ENCODE measurements around the gene HOOK1. TPM values are rescaled to one million over a fixed set of nuclear protein-coding genes. Genes with fewer than 3 reads are reported as not detected.
"Not testable (repeated sequence)": the region's sequence is repeated elsewhere in the genome, so short reads cannot be mapped to it uniquely, and the experiment has no call there.

Gene HOOK1
- polyA plus RNA-seq, 1 donor (not counting 4 experiments of a cell fraction or from before 2014, with no cell fraction given), result 12.7 TPM

DNA sequence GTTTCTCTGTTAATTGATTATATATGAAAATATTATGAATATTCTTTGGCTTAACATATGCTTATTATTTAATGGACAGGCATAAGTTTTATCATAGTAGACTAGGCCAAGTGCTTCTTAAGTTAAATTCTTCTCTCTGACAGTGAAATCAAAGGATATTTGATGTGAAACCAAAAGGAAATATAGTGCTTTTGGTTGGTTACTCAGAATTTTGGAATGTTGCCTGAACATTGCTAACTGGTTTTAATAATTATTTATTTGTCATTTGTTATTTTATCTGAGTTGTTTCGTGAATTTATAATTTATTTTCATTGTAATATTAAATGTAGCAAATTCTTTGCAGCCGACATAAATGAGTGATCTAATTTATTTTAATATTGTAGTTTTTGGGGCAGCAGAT is 18.3 kb downstream of the HOOK1 start:
- no peaks in the 10 kb centered on the region for H3K9me1 ChIP-seq (ENCODE audit: control insufficient read depth, extremely low read depth, insufficient read depth, low read length)
- H4K20me1 ChIP-seq (ENCODE audit: control insufficient read depth, extremely low read depth, insufficient read depth, low read length), result no peaks in the 10 kb centered on the region
- H3K27ac ChIP-seq (ENCODE audit: control insufficient read depth, insufficient read depth, low read length), result peak overlapping the region; percentile 88
- peak overlapping the region; percentile 53 for H3K4me2 ChIP-seq (ENCODE audit: control insufficient read depth, extremely low read depth, insufficient read depth, low read depth, low read length)
- H2AFZ ChIP-seq (ENCODE audit: control insufficient read depth, low read length), result no peak overlapping the region
- DNase-seq (ENCODE audit: low read depth, low spot score) (no peak), FAIRE-seq (no peak)
- no peaks in the 10 kb centered on the region for H3K9me3 ChIP-seq (ENCODE audit: control insufficient read depth, low read depth, low read length)
- dilution Hi-C loops (cut with MboI; ENCODE audit: extremely low pct_ligation_motif_present, low sequenced_read_pairs), result no loop called here
- H3K9ac ChIP-seq (ENCODE audit: control insufficient read depth, extremely low read depth, insufficient read depth, low read length), result peak overlapping the region; percentile 36
- no peaks in the 10 kb centered on the region for H3K79me2 ChIP-seq (ENCODE audit: control insufficient read depth, insufficient read depth, low read length)
- no peaks in the 10 kb centered on the region for H3K36me3 ChIP-seq (ENCODE audit: control insufficient read depth in 2 of 2, extremely low read depth in 1 of 2, insufficient read depth in 2 of 2, low read length in 2 of 2)
- no peak overlapping the region for H3K4me3 ChIP-seq (ENCODE audit: control insufficient read depth in 2 of 3, extremely low read depth in 1 of 3, insufficient read depth in 2 of 3, low read depth in 1 of 3, low read length in 3 of 3)
- H3K4me1 ChIP-seq (ENCODE audit: control insufficient read depth, extremely low read depth, insufficient read depth, low read length), result peaks cover 20% of the 10 kb centered on the region
- no peak for TF ChIP-seq EZH2 (IDR thresholded peaks at IDR 0.05; ENCODE audit: low read length)
- TF ChIP-seq CTCF (optimal IDR thresholded peaks at IDR 0.05 in 1 of 3, IDR thresholded peaks at IDR 0.05 in 1 of 3, conservative IDR thresholded peaks at IDR 0.05 in 1 of 3; ENCODE audit: extremely low read depth in 1 of 3, insufficient read depth in 2 of 3, low read length in 3 of 3), result no peak
- H3K27me3 ChIP-seq (ENCODE audit: control insufficient read depth, extremely low read depth, insufficient read depth, low read length), result no peaks in the 10 kb centered on the region

DNA sequence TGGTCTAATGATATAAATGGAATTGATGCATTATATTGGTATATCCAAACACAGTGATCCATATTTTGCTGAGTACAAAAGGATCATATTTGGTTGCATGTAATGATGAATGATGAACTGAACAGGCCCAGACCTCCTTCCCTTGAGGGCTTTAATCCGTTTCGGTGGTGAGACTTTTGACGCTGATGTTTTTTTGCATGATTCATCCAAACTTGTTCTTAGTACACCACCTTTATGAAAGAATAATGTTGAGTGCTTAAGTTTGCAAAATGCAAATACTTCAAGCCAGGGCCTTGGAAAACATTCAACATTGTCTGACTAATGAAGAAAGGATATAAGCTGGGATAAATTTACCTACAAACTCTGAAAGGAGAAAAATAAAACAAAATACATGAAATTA is 19.2 kb downstream of the HOOK1 start:
- Histone ChIP-seq H3K4me1 (ENCODE audit: control insufficient read depth, extremely low read depth, insufficient read depth, low read length) (peaks cover 20% of the 10 kb centered on the region), H4K20me1 (ENCODE audit: control insufficient read depth, extremely low read depth, insufficient read depth, low read length) (no peaks in the 10 kb centered on the region), H3K9ac (ENCODE audit: control insufficient read depth, extremely low read depth, insufficient read depth, low read length) (peak overlapping the region; percentile 36), H3K79me2 (ENCODE audit: control insufficient read depth, insufficient read depth, low read length) (no peaks in the 10 kb centered on the region), H3K9me1 (ENCODE audit: control insufficient read depth, extremely low read depth, insufficient read depth, low read length) (no peaks in the 10 kb centered on the region), H2AFZ (ENCODE audit: control insufficient read depth, low read length) (no peak overlapping the region), H3K27ac (ENCODE audit: control insufficient read depth, insufficient read depth, low read length) (peak overlapping the region; percentile 88), H3K27me3 (ENCODE audit: control insufficient read depth, extremely low read depth, insufficient read depth, low read length) (no peaks in the 10 kb centered on the region), H3K36me3 (ENCODE audit: control insufficient read depth in 2 of 2, extremely low read depth in 1 of 2, insufficient read depth in 2 of 2, low read length in 2 of 2) (no peaks in the 10 kb centered on the region), H3K4me3 (ENCODE audit: control insufficient read depth in 2 of 3, extremely low read depth in 1 of 3, insufficient read depth in 2 of 3, low read depth in 1 of 3, low read length in 3 of 3) (no peak overlapping the region), H3K9me3 (ENCODE audit: control insufficient read depth, low read depth, low read length) (no peaks in the 10 kb centered on the region), H3K4me2 (ENCODE audit: control insufficient read depth, extremely low read depth, insufficient read depth, low read depth, low read length) (peak overlapping the region; percentile 53)
- DNase-seq (ENCODE audit: low read depth, low spot score), result peak; percentile 64
- FAIRE-seq, result peak; percentile 93
- TF ChIP-seq CTCF (optimal IDR thresholded peaks at IDR 0.05 in 1 of 3, IDR thresholded peaks at IDR 0.05 in 1 of 3, conservative IDR thresholded peaks at IDR 0.05 in 1 of 3; ENCODE audit: extremely low read depth in 1 of 3, insufficient read depth in 2 of 3, low read length in 3 of 3), result no peak
- no peak for TF ChIP-seq EZH2 (IDR thresholded peaks at IDR 0.05; ENCODE audit: low read length)
- dilution Hi-C loops (cut with MboI; ENCODE audit: extremely low pct_ligation_motif_present, low sequenced_read_pairs), result no loop called here

GRCh38 chr1:59837857-59838256 is 23.1 kb downstream of the HOOK1 start:
- FAIRE-seq, result not testable (repeated sequence)

More at GRCh38 chr1:59837857-59838256, 23.1 kb downstream of the HOOK1 start:
- H3K9ac ChIP-seq (ENCODE audit: control insufficient read depth, extremely low read depth, insufficient read depth, low read length); H3K9me1 ChIP-seq (ENCODE audit: control insufficient read depth, extremely low read depth, insufficient read depth, low read length); H4K20me1 ChIP-seq (ENCODE audit: control insufficient read depth, extremely low read depth, insufficient read depth, low read length); H3K9me3 ChIP-seq (ENCODE audit: control insufficient read depth, low read depth, low read length); DNase-seq (ENCODE audit: low read depth, low spot score); H3K27ac ChIP-seq (ENCODE audit: control insufficient read depth, insufficient read depth, low read length); H3K4me2 ChIP-seq (ENCODE audit: control insufficient read depth, extremely low read depth, insufficient read depth, low read depth, low read length); dilution Hi-C loops (cut with MboI; ENCODE audit: extremely low pct_ligation_motif_present, low sequenced_read_pairs); H3K4me3 ChIP-seq (ENCODE audit: control insufficient read depth in 2 of 3, extremely low read depth in 1 of 3, insufficient read depth in 2 of 3, low read depth in 1 of 3, low read length in 3 of 3); H3K27me3 ChIP-seq (ENCODE audit: control insufficient read depth, extremely low read depth, insufficient read depth, low read length); H3K36me3 ChIP-seq (ENCODE audit: control insufficient read depth in 2 of 2, extremely low read depth in 1 of 2, insufficient read depth in 2 of 2, low read length in 2 of 2); H3K79me2 ChIP-seq (ENCODE audit: control insufficient read depth, insufficient read depth, low read length); H2AFZ ChIP-seq (ENCODE audit: control insufficient read depth, low read length): not testable (repeated sequence)
- H3K4me1 ChIP-seq (ENCODE audit: control insufficient read depth, extremely low read depth, insufficient read depth, low read length), result peaks cover 14% of the 10 kb centered on the region

Data from keratinocyte (primary cell).